ENCODE data around the gene DAZAP2. TPM values are rescaled to one million over a fixed set of nuclear protein-coding genes. Genes with fewer than 3 reads are reported as not detected.
A peak's percentile ranks its signal among the peaks of the same experiment; 100 is the strongest.

Gene DAZAP2
- total and polyA plus RNA-seq, 9 of the 15 experiments (the other 6 are each of a cell fraction or from before 2014, with no cell fraction given) = 116 to 668 (median 227) TPM

- TF ChIP-seq ZNF518B (CRISPR knock-in tag; IDR thresholded peaks at IDR 0.05) (no peak), ZBTB40 (IDR thresholded peaks at IDR 0.05) (no peak), ZBTB40 (CRISPR knock-in tag; IDR thresholded peaks at IDR 0.05) (no peak), CHD1 (IDR thresholded peaks at IDR 0.05; ENCODE audit: low read length) (peak; percentile 40), ZBTB2 (IDR thresholded peaks at IDR 0.05) (peak; percentile 69; the same call in 1 of the 2 replicates), ARNT (IDR thresholded peaks at IDR 0.05) (no peak), PCBP1 (IDR thresholded peaks at IDR 0.05; ENCODE audit: low read depth, low read length, poor library complexity, severe bottlenecking) (peak; percentile 46), FOXK2 (conservative IDR thresholded peaks at IDR 0.05 in 1 of 2, IDR thresholded peaks at IDR 0.05 in 1 of 2; ENCODE audit: low read depth in 2 of 2) (no peak), ARID3A (IDR thresholded peaks at IDR 0.05; ENCODE audit: borderline replicate concordance, low read depth, low read length) (no peak), ZNF134 (CRISPR knock-in tag; conservative IDR thresholded peaks at IDR 0.05) (no peak)
Observed at GRCh38 chr12:51217133-51217967, 21.3 kb upstream of the DAZAP2 start (continued).

Measured in K562 (cell line).